ELR (cell line): ENCODE data around the gene TCF4.

ENCODE experiments used
- DNase-seq: peaks from one replicate; pipeline ENCODE4 v3.0.0-alpha.2; 2015; ENCODE audit warnings: low read depth

TCF4 gene

DNA sequence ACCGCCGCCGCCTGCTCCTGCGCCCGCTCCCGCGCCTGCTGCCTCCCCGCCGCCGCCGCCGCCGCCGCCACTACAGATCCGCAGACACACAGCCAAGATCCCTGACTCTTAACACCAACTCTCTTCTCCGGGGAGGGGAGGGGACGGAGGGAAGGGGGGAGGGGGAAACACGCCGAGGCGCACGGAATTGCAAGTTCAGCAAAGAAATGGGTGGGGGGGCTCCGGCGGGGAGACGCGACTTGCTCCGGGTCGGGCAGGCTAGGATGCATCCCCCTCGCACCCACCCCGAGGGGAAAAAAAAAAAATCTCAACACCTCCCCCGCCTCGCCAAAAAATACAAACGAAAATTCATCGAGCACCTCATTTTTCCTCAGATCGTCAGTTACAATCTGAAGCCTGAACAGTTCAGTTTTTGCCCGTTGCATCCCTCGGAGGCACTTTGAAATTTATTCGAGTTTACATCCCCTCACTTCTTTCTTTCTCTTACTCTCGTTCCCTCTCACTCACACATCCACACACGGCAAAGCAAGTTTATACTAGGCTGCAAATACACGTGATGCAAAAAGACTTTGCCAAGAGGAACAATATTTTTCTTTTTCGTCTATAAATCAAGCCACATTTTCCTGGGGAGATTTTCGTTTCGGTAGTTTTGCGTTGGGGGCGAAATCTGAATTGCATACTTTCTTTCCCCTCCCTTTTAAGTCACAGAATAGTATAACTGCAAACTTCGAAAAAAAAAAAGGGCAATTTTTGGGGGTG, at the start of gene TCF4:
TSS of gene TCF4 (minus strand) at position 82 of the 759 bp plus-strand sequence. CDS start 1,076 bp downstream, outside the sequence.
- peak; percentile 71 for DNase-seq

GRCh38 chr18:55637204-55637603, 49.2 kb upstream of the TCF4 start:
- no peak for DNase-seq

DNA sequence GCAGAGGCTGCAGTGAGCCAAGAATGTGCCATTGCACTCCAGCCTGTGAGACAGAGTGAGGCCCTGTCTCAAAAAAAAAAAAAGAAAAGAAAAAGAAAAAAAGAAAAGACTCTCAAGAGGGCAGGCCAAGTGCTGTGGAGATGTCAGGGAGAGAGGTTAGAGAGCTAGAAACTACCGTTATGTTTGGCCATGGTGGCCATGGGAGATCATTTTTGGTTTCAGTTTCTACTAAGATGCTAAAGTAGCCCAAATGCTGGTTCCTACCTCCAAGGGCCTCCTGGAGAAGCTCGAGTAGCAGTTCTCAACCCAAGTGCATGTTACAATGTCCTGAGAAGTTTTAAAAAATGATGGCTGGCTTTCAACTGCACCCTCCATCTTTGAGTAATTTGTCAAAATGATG, 47.4 kb upstream of the TCF4 start:
- DNase-seq, result no peak

DNA sequence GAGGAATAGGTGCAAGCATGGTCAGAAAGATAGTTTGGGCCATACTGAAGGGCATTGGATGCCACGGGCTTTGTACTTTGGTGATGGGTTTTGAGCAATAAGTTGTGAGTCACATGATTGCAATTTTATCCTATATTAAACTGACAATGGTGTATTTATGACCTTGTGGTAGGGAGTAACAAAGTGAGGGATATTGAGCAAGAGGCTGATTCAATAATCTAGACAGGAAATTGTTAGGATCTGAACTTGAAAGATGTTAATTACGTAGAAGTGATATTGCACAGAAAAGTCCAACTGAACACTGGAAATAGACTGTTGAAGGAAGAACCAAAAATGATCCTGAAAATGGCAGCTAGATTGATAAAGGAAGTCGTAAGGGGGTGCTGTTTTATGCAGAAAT, 46.6 kb upstream of the TCF4 start:
- DNase-seq, result peak; percentile 88

DNA sequence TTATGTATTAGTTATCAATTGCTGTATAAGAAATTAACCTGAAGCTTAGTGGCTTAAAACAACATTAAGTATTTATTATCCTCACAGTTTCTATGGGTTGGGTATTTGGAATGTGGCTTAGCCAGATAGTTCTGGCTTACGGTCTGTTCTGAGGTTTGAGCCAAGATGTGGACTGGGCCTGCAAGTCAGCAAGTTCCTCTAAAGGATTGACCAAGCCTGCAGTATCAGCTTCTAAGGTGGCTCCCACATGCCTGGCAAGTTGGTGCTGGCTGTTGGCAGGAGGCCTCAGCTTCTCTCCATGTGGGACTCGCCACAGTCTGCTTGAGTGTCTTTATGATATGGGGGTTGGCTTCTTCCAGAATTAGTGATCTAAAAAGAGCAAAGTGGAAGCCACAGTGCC, 45.0 kb upstream of the TCF4 start:
- DNase-seq, result no peak

GRCh38 chr18:55629133-55629532, 41.1 kb upstream of the TCF4 start:
- DNase-seq, result no peak

DNA sequence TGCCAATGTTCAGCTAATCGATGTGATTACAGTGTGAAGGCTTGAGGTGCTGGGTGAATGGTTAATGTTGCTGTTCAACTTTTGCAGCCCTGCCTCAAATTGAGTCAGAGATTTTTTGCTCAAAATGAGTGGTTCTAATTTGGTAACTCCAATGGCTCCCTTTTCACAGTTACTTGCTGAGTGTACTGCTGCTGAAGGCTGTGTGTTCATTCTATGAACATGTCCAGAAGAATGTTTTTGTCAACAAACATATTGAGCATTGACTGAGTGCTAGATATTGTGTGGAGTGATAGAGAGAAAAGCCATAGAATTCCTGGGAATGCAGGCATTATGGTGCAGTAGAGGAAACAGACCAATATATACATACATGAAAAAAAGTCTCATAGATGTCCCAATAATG, 39.0 kb upstream of the TCF4 start:
- DNase-seq, result no peak

DNA sequence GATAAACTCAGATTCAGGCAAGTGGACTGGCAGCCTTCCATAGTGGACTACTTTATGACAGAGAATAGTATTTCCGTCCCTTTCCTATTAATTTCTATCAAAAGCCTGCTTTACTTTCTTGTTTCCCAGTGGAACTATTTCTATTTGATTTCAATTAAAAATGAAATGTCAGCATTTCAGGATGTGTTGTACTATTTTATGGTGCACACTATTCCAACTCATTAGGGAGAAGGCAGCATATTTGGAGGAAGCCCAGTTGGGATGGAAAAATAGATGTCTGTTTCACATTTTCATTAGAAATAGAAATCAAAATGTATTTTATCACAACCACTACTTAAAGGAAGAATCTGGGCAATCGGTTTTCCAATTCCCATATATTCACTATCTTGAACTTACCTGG, 37.9 kb upstream of the TCF4 start:
- DNase-seq, result no peak

- no peak for DNase-seq
Observed at GRCh38 chr18:55623626-55624025, 35.6 kb upstream of the TCF4 start.

GRCh38 chr18:55610506-55610905, 22.5 kb upstream of the TCF4 start:
- DNase-seq, result no peak

DNA sequence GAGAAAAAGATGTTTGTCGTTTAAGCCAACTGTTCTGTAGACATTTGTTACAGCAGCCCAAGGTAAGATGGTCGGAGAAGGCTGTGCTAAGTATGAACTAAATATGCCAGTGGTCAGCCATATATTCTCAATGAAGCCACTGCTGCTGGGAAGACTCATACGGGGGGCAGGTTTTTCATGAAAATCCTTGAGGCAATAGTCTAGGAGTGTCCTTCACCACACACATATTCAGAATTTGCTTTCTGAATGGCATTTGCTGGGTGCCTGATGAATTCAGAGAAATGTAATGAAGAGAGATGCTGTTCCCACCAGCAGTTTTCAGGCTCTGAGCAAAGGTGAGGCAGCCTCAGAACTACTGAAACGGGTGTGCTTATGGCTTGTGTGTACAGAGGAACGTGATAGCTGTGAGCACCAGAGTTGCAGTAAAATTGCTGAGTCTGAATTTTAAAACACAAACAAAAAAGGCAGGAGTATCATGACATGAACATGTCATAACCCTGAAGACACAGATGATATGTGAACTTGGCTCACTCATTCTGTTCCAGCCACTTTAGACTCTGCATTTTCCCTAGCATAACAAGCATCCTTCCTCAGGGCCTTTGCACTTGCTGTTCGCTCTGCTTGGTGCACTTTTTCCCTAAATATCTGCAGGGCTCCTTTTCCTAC, 21.3 kb upstream of the TCF4 start:
- DNase-seq, result no peak

DNA sequence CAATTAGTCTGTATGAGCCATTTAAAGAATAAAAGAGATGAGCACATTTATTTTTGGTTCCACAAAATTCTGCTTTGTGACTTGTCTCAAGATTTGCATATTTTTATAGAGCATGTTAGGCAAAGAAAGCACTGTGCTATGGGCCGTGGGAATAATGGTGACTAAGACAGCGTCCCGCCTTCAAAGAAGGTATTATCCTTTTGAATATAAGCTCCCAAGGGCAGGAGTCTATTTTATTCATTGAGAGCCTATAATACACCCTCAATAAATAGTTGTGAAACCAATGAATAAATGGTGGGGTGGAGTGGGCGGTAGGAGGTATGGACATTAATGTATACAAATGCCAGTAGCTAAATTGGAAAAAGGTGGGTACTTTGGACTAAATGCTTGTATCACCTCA, 20.5 kb upstream of the TCF4 start:
- DNase-seq, result no peak

GRCh38 chr18:55607773-55608172, 19.8 kb upstream of the TCF4 start:
- DNase-seq, result no peak

GRCh38 chr18:55605733-55606338, 17.8 kb upstream of the TCF4 start:
- DNase-seq, result no peak

DNA sequence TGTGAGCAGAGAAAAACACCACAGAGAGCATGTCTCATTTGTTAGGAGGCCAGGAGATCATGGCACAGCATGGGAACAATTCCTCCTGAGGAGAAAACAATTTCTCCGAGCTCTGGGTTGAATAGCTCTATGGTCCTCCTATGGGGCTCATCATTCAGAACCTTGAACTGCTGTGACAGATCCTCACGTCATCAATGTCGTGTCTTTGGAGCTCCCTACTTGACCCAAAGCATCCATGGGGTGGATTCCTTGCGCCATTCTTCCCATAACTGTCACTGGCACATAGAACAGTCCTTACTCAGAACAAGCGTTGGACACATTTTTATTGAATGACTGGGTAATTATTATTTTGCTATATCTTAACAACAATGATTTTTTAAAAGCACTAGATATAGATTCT, 15.8 kb upstream of the TCF4 start:
- DNase-seq, result no peak

DNA sequence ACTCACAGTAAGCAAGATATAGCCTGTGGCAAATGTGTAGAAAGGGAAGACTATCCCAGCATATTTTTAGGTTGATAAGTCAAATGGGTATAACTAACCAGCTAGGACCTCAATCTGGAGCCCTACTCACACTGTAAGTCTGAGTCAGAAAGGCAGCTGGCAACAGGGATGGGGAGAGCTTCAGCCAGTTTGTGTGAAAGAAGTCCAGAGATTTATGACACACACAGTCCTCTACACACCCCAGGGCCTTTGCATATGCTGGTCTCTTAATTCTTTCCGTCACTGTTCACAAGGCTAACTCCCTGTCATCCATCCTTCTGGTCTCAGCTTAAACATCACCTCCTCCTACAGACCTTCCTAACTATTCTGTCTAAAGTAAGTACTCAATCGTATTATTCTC, 5.9 kb upstream of the TCF4 start:
- peak; percentile 48 for DNase-seq

- no peak for DNase-seq
Observed at GRCh38 chr18:55592572-55592971, 4.6 kb upstream of the TCF4 start.

DNA sequence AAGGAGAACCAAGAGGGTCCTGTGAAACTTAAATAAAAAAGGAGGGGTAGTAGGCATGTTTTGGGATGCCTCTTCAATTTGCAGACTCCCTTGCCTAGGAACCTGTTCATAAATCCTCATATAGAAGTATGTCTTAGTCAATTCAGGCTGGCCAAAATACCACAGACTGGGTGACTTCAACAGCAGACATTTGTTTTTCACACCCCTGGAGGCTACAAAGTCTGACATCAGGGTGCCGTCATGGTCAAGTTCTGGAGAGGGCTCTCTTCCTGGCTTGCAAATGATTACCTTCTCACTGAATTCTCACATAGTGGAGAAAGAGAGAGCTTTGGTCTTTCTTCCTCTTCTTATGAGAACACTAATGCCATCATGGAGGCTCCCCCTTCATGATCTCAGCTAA, 4.1 kb upstream of the TCF4 start:
- DNase-seq, result peak; percentile 60

DNA sequence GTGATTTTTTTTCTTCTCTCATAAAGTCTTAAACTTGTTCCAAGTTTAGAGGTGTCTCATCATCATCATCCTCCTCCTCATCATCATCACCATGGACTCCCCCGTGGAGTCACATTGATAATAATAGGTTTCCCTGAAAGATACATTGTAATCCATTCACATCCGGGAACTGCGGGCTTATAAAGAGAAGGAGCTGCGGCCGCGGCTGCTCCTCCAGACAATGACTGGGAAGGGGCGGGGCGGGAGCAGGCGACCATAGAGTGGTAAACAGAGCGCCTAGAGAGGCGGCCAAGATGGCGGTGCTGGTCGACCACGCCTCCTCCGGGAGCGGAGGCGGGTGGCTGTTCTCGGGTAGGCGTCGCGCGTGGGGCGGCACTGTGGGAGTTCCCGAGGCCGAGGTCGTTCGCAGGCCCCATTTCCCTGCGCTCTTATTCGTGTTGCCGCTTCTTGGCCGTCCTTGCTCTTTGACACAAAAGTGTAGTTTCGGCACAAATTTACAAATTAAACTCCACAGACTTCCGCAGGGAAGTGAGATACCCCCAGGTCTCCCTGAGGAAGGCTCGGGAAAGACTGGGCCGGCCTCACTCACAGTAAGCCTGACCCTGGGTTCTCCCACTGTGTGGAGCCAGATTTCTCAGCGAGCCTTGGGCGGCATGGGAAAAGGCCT, 1.8 kb upstream of the TCF4 start:
- peak; percentile 97 for DNase-seq

- DNase-seq, result peak; percentile 48
Observed at GRCh38 chr18:55588870-55589595, 1.0 kb upstream of the TCF4 start.

GRCh38 chr18:55587418-55588110, 428 bp downstream of the TCF4 start:
- DNase-seq, result peak; percentile 51
